GM19438 (cell line): Measurements from ENCODE around the gene USB1.

Source experiments
- ATAC-seq: cut with Tn5 transposase; IDR thresholded peaks from one replicate; pipeline ENCODE4 v1.9.1; 2021; ENCODE audit warnings: low read depth; ENCODE audit not compliant: unreplicated experiment

USB1 gene

GRCh38 chr16:58030136-58030840 lies 29.1 kb downstream of the USB1 start:
- no peak for ATAC-seq

- no peak for ATAC-seq
Measured at GRCh38 chr16:58031016-58031800, 30.0 kb downstream of the USB1 start.

GRCh38 chr16:58032710-58033293 lies 31.6 kb downstream of the USB1 start:
- no peak for ATAC-seq

DNA sequence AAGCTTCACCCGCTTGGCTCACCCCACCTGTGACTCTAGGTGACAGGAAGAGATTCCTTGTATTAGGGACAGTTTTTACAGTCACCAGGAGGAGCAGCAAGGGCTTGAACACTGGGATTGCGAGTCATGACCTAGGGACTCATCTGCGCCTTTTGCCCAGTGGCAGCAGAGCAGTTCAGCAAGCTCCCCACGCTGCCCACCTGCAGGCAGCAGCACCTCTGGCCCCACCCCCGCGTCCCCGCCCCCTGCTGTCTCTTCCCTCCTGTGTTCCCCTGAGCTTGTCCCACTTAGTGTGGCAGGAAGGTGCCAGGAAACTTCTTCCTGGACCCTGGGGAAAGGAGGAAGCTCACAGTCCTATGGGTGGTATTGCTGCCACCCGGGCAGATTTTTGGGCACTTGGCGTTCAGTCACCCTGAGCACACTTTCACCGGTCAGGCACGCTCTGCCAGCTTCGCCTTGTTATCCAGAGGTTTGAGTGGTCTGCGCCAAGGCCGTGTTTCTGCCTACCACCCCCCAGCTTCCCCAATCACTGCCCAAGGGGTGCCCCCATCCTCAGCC lies 33.0 kb downstream of the USB1 start:
- ATAC-seq: no peak

- ATAC-seq: no peak
Measured at GRCh38 chr16:58034774-58035173, 33.6 kb downstream of the USB1 start.

DNA sequence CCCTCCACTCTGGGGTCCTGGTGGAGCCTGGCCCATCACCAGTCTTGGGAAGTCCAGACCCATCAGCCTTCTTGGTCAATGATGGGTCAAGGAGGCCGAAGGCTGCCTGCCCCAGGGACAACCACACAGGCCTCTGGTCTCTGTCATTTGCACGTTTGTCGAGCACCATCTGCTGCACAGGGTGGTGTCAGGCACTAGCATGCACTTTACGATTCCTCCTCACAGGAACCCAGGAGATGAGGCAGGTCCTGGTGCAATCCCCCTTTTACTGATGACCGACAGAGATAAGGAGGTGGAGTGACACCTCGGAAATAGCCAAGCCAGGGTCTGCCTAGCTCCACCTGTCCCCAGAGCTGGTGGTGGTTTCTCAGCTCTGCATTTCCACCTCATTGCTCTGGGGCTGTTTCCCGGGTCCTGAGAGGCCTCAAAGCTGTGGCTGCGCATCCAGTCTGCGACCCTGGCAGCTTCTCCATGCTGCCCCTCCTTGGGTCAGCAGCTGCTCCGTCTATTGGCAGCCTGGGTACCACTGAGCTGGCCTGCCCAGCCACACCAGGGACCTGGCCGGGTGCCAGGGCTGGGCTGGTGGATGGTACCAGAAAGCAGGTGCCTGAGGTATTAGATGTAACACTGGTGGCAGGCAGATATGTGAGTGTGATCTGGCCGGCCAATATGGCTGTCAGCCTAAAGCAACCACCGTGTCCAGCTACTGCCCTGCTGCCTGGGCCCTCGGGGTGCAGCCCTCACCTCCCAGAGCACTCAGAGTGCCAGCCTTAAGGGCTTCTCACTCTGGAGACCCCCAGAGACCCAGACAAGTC lies 34.4 kb downstream of the USB1 start:
- no peak for ATAC-seq

- no peak for ATAC-seq
Measured at GRCh38 chr16:58036943-58037342, 35.7 kb downstream of the USB1 start.

- no peak for ATAC-seq
Measured at GRCh38 chr16:58037365-58038057, 36.3 kb downstream of the USB1 start.

DNA sequence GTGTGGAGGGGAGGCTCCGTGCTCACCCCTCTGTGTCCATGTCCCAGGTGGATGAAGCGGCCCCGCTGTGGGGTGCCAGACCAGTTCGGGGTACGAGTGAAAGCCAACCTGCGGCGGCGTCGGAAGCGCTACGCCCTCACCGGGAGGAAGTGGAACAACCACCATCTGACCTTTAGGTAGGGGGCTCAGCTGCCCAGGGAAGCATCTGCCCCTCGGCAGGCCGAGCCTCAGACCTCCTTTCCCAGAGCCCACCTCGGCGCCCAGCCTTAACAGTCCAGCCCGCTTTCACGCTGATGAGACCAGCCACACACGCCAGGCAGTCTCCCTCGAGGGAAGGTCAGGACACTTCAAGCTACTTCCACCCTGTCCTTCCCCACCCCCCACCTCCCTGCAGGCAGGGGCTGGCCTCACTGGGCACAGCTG lies 37.0 kb downstream of the USB1 start:
- no peak for ATAC-seq

GRCh38 chr16:58039829-58040495 lies 38.8 kb downstream of the USB1 start:
- no peak for ATAC-seq

DNA sequence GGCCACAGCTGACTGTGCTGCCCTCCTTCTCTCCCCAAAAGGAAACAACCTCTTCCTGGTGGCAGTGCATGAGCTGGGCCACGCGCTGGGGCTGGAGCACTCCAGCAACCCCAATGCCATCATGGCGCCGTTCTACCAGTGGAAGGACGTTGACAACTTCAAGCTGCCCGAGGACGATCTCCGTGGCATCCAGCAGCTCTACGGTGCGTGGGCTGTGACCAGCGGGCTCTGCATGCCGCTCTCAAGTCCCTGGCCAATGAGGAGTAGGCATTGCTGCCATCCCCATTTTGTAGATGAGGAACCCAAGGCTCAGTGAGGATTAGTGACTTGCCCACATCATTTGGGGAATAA lies 39.3 kb downstream of the USB1 start:
- ATAC-seq: no peak

DNA sequence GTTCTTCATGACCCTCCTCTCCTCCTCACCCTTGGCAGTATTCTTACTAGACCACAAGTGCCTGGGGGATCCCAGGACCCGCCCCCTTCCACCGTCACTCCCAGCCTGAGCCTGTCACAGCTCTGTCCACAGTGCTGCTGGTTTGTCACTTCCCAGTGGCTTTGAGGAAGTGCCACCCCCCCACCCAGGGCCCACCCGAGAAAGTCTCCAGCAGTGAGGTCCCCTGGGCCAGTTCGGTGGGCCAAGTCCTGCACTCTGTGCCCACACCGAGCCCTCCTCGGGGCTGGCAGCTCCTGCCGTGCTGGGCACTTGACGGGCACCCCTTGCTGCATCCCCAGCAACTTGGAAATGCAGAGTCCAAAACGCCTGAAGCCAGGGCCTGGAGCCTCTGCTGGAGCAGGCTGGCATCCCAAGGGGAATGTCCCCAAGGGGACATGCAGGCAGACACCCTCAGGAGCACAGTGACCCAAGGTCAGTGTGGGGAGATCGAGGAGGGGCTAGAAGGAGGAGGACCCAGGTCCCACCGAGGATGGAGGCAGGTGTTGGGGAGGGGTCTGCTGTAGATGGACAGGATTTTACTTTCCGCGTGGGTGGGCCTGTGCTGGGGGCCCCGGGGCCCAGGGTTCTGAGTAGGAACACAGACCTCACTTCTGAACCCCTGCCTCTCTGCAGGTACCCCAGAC lies 39.9 kb downstream of the USB1 start:
- ATAC-seq: no peak

- ATAC-seq: no peak
Measured at GRCh38 chr16:58041628-58041955, 40.4 kb downstream of the USB1 start.

DNA sequence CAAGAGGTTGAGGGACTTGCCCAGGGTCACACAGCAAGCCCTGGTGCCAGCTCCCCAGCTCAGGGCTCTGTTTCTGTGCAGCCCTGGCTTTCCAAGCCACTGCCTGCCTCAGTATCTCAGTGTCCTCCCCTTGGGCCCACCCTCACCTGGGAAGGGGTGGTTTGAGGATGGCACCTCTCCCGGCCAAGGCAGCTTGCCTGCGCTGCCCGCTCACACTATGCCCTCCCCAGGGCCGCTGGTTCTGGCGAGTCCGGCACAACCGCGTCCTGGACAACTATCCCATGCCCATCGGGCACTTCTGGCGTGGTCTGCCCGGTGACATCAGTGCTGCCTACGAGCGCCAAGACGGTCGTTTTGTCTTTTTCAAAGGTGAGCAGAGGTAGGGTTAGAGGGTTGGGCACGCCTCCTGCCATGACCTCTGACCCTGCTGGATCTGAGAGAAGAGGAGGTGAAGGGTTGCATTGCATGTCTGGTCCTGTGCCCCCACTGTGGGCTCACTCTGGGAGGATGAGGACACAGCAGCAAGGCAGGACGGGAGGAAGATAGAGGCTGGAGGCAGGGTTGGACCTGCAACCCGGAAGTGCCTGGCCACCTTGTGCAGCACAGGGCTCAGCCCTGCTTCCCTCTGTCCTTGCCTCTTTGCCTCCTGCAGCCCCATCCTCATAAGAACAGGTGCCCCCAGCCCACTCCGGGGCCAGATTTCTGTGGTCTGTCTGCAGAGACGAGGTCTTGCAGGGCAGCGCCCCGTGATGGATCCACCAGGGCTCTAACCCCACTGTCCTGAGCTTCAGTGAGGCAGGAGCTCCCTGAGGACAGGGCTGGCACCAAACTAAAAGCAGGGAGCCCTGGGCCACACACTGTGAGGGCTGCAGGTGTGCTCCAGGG lies 41.0 kb downstream of the USB1 start:
- no peak for ATAC-seq

DNA sequence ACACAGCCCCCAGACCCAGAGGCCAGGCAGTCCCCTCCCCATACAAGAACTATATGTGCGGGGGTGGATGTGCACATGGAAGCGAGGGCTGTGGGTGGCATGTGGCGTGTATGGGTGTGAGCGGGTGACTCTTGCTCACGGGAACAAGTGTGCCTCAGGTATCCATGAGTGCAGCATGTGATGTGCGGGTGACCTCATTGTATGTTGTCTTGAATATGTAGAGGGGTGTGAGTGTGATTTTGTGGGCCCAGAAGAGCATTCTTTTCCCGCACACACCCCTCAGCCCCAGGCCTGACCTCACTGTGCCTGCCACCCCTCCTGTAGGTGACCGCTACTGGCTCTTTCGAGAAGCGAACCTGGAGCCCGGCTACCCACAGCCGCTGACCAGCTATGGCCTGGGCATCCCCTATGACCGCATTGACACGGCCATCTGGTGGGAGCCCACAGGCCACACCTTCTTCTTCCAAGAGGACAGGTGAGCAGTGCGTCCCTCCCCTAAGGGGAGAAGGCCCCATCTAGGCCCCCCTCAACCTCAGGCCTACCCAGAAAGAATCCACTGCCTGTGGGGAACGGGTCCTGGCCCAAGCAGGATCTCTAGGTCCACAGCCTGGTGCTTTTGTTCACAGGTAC lies 41.8 kb downstream of the USB1 start:
- no peak for ATAC-seq

- no peak for ATAC-seq
Measured at GRCh38 chr16:58043571-58044155, 42.5 kb downstream of the USB1 start.

GRCh38 chr16:58044266-58045019 lies 43.2 kb downstream of the USB1 start:
- ATAC-seq: no peak
